Loucy (cell line): ENCODE data around the gene GPR149.

ENCODE experiments used
- CTCF ChIP-seq: fragments of 200-600 bp; sonication (generic); conservative IDR thresholded peaks from 2 replicates; pipeline ENCODE4 v1.5.1; 2014; ENCODE audit warnings: mild to moderate bottlenecking, antibody characterized with exemption, low read length
- EZH2phosphoT487 ChIP-seq: fragments of 200-600 bp; IDR thresholded peaks from 2 replicates; pipeline ENCODE4 v1.6.1; 2018; ENCODE audit warnings: antibody characterized with exemption, mild to moderate bottlenecking, moderate library complexity, borderline replicate concordance

- no peak for TF ChIP-seq EZH2phosphoT487
- no peak for TF ChIP-seq CTCF
Observed at GRCh38 chr3:154364849-154365248, 65.1 kb downstream of the GPR149 start.
